Breast epithelium (tissue), 3 donors: ENCODE results near the gene SERTAD4.

Experiments
- POLR2A ChIP-seq: fragments of 450-650 bp; IDR thresholded peaks from one replicate; pipeline ENCODE4 v1.6.1; 2016; ENCODE audit warnings: antibody characterized with exemption, mild to moderate bottlenecking, moderate library complexity
- TF ChIP-seq, protein P1 (sequence below), 3 donors: fragments of 450-650 bp; IDR thresholded peaks; one replicate each; pipeline ENCODE4 v1.5.1; 2016 to 2017; ENCODE audit warnings: antibody characterized with exemption in 3 of 3, mild to moderate bottlenecking in 3 of 3, moderate library complexity in 3 of 3

DNA sequence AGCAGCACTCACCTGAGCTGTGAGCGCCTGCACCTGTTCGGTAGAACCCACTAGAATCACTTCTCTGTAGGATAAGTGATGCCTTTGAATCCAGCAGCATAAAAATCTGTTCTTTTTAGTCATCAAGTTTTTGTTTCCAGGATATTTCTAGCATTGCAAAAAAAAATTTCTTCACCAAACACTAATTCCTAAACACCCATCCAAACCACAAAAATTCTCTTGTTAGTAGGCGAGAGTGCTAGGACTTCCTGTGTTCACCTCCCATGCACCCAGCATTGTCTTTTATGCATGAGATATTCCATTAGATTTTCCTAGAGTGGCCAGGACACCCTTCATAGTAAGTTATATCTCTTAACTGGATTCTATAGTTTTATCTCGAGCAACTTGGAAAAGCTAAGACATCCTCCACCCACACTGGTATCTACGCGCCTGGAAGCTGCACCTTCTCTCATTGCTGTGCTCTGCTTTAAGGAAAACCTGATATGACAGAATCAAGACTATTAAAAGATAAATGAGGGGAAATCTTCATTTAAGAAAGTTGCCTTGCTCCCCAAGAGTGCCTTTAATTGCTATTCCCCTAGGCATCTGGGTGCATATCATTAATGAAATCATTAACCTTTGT is 12.3 kb downstream of the SERTAD4 start:
- no peak for TF ChIP-seq POLR2A
- TF ChIP-seq, protein P1, sequence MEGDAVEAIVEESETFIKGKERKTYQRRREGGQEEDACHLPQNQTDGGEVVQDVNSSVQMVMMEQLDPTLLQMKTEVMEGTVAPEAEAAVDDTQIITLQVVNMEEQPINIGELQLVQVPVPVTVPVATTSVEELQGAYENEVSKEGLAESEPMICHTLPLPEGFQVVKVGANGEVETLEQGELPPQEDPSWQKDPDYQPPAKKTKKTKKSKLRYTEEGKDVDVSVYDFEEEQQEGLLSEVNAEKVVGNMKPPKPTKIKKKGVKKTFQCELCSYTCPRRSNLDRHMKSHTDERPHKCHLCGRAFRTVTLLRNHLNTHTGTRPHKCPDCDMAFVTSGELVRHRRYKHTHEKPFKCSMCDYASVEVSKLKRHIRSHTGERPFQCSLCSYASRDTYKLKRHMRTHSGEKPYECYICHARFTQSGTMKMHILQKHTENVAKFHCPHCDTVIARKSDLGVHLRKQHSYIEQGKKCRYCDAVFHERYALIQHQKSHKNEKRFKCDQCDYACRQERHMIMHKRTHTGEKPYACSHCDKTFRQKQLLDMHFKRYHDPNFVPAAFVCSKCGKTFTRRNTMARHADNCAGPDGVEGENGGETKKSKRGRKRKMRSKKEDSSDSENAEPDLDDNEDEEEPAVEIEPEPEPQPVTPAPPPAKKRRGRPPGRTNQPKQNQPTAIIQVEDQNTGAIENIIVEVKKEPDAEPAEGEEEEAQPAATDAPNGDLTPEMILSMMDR (IDR thresholded peaks at IDR 0.05): no peak
